Spleen (tissue), 7 donors: ENCODE measurements around the gene FRMD4A.

Experiments used
- POLR2A ChIP-seq, 3 donors: fragments of 450-650 bp; IDR thresholded peaks; one replicate each; pipeline ENCODE4 v1.5.1; 2017; ENCODE audit warnings: antibody characterized with exemption in 3 of 3, mild to moderate bottlenecking in 1 of 3
- POLR2AphosphoS5 ChIP-seq, 3 donors: sonication (generic); formaldehyde crosslinking; IDR thresholded peaks; one replicate each; pipeline ENCODE4 v1.5.1; 2017; ENCODE audit warnings: antibody characterized with exemption in 3 of 3
- TF ChIP-seq, protein P1 (sequence below), 11 experiments: fragments of 200-600 bp in 7 of 11; fragments of 450-650 bp in 4 of 11; sonication (generic) in 4 of 11; IDR thresholded peaks in 8 of 11; conservative IDR thresholded peaks in 3 of 11; 1 replicate in 7 of 11; 2 replicates in 4 of 11; pipeline versions ENCODE4 v1.4.0 to v1.8.0; 2016 to 2021; ENCODE audit warnings: antibody characterized with exemption in 11 of 11, inconsistent platforms in 4 of 11, mild to moderate bottlenecking in 1 of 11
- donor health status: DM: no; HTN: no; CAD: no; lungs with moderate emphysema.
- donor health status: DM: no; HTN: no; CAD: no.
- donor health status: DM: no; HTN: no; CAD: no.

- TF ChIP-seq, protein P1, sequence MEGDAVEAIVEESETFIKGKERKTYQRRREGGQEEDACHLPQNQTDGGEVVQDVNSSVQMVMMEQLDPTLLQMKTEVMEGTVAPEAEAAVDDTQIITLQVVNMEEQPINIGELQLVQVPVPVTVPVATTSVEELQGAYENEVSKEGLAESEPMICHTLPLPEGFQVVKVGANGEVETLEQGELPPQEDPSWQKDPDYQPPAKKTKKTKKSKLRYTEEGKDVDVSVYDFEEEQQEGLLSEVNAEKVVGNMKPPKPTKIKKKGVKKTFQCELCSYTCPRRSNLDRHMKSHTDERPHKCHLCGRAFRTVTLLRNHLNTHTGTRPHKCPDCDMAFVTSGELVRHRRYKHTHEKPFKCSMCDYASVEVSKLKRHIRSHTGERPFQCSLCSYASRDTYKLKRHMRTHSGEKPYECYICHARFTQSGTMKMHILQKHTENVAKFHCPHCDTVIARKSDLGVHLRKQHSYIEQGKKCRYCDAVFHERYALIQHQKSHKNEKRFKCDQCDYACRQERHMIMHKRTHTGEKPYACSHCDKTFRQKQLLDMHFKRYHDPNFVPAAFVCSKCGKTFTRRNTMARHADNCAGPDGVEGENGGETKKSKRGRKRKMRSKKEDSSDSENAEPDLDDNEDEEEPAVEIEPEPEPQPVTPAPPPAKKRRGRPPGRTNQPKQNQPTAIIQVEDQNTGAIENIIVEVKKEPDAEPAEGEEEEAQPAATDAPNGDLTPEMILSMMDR (IDR thresholded peaks at IDR 0.05 in 8 of 11, conservative IDR thresholded peaks at IDR 0.05 in 3 of 11) = no peak
- TF ChIP-seq POLR2AphosphoS5 (IDR thresholded peaks at IDR 0.05) = no peak
- no peak for TF ChIP-seq POLR2A (IDR thresholded peaks at IDR 0.05)
Measured at GRCh38 chr10:14293526-14293925, 37.2 kb downstream of the FRMD4A start.
